Inflammatory macrophage treated with lipopolysaccharide for 4 hours (primary cell): Measurements from ENCODE around the gene SPECC1L.
A peak's percentile ranks its signal among the peaks of the same experiment; 100 is the strongest.
"Not testable (repeated sequence)": the region's sequence is repeated elsewhere in the genome, so short reads cannot be mapped to it uniquely, and the experiment has no call there.

ENCODE experiments used
- DNase-seq: peaks from one replicate; pipeline ENCODE4 v3.0.0-alpha.2; 2020

SPECC1L gene

DNA sequence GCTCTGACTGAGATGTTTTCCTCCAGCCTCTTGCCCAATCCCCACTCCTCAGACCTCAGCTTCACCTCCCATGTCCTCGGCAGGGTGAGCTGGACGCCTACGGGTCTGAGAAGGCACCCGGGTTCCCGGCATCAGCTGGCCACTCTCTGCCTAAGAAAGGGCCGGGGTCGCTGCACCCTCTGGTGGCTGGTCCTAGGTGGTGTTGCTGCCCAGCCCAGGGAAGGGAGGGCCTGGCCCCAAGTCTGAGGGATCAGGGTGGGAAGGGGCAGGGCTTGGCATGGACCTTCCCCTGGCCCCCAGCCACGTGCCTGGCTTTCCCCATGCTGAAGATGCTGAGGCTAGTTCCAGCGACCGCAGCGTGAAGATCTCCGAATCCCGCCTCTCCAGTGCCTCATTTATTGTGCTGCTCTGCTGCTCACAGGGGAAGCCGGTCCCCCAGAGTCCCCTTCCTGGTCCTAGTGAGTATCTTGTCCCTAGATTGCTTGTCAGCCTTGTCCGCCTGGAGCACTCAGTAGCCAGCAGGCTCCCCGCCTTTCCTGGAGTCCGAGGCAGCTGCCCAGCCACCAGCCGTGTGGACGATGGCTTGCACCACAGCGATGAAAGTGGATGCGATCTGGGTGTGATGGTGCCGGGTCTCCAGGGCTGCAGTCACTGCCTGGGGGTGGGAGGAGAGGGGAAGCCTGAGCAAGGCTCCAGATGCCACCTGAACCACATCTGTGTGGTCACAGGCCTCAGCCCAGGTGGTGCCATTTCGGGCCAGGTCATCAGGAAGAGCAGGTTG lies 22.9 kb upstream of the SPECC1L start:
- peak; percentile 80 for DNase-seq

DNA sequence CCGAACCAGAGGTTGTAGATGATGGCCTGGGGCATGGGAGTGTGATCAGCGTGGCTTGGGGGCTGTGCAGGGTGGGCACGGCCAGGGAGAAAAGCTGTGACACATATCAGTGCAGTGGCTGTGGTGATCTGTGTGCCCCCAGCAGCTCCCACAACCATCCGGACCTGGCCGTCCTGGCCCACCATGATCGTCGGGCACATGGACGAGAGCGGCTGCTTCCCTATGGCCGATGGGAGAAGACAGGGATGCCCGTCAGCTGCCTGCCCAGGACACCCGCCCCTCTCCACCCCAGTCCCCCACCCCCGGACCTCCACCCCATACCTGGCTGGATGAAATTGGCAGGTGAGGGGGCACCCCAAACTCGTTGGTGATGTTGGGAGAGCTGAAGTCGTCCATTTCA lies 22.0 kb upstream of the SPECC1L start:
- not testable (repeated sequence) for DNase-seq

GRCh38 chr22:24249413-24249812 lies 21.2 kb upstream of the SPECC1L start:
- DNase-seq, result not testable (repeated sequence)

- not testable (repeated sequence) for DNase-seq
Measured at GRCh38 chr22:24251286-24251685, 19.3 kb upstream of the SPECC1L start.

DNA sequence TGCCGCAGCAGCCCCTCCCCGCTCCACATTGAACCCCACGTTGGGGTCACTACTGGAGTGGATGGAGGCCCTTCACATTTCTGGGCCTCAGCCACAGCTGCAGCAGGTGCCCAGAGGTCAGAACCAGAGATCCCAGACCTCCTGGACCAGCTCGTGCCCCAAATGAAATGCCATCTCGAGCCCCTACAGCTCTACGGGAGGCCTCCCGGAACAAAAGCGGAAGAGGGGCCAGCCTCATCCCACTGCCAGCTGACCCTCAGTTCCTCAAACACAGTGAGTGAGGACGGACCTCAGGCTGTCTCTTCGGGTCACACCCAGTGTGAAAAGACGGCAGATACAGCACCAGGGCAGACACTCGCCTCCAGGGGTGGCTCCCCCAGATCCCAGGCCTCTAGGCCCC lies 17.5 kb upstream of the SPECC1L start:
- DNase-seq, result not testable (repeated sequence)

DNA sequence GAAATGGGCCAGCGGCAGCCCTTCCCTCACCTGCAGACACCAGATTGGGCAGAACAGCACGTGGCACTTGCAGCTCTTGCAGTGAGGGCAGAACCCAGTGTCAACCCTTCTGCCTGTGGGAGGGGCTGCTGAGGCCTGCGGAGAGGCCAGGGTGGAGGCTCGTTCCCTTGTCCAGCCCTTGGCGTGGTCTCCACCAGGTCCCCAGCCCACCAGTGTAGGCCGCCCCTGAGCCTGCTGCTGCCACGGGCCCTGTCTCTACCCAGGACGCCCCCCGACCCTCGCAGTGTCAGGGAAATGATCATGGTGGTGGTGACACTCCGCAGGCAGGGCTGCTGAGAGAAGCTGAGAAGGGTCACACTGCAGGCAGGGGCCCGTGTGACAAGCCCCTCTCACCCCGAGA lies 14.5 kb upstream of the SPECC1L start:
- DNase-seq, result not testable (repeated sequence)

DNA sequence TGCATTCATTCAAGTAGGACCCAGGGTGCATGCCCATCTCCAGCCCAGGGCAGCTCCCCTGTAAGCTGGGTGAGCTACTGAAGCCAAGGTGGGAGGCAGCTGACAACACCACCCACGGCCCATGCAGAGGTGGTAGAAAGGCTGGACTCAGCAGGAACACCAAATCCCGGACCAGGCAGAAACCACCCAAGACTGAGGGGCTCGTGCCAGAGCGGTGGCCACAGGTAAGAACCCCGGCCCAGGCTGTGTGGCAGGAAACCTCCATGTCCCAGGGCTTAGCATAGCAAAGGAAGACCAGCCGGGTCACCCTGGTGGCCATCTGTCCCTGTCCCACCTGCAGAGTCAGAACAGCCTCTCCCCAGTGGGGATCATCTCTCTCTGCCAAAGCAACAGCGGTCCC lies 13.9 kb upstream of the SPECC1L start:
- not testable (repeated sequence) for DNase-seq

- peak; percentile 76 for DNase-seq
Measured at GRCh38 chr22:24259459-24259858, 11.2 kb upstream of the SPECC1L start.

- not testable (repeated sequence) for DNase-seq
Measured at GRCh38 chr22:24262185-24262749, 8.4 kb upstream of the SPECC1L start.

GRCh38 chr22:24263479-24263878 lies 7.2 kb upstream of the SPECC1L start:
- DNase-seq, result not testable (repeated sequence)

- not testable (repeated sequence) for DNase-seq
Measured at GRCh38 chr22:24264329-24264896, 6.2 kb upstream of the SPECC1L start.

DNA sequence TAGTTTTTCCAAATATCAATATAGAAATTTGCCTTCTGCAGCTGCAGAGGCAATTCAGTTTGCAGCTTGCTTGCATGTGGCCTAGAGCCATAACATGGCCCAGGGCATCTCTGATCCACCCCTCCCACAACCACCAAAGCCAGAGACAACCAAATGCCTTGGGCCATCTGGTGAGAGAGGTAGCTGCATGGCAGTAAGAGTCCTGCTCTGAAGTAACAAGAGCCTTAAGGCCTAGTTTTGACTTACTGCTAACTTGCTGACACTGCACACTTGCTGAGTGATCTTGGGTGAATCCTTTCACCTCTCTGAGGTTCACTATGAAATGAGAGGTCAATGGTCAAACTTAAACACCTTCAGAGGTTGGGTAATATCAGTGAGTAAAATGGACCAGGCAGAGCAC lies 4.9 kb upstream of the SPECC1L start:
- DNase-seq, result no peak

- not testable (repeated sequence) for DNase-seq
Measured at GRCh38 chr22:24266495-24266894, 4.1 kb upstream of the SPECC1L start.

GRCh38 chr22:24271386-24271854 lies 789 bp downstream of the SPECC1L start:
- DNase-seq, result peak; percentile 28

DNA sequence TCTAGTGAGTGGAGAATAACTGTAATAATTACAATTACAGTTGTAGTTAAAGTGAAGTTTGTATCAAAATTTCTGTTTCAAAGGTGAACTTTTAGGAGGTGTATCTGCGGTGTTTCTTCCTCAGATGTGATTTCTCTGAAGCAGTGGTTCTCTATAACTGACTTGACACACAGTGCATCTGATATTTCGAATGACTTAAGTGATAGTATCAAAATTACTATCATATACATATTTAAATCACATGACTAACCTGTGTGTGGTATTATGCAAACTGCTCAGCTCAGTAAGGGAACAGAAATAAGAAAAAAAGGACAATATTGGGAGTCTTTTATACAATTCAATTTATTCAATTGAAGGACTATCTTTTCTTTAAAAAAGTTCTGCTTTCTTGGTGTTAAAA lies 2.4 kb downstream of the SPECC1L start:
- DNase-seq, result not testable (repeated sequence)

DNA sequence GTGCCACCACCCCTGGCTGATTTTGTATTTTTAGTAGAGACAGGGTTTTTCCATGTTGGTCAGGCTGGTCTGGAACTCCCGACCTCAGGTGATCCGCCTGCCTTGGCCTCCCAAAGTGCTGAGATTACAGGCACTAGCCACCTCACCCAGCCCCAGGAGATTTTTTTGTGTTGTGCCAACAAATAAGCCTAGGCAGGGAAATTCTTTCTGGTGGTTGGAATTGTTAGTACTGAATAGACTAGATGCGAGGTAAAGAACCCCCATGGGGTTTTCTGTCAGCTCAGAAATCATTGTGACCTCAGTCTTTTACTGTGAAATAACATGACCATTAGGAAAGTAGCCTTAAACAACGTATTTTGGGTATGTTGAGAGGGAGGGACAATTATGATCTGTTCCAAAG lies 3.3 kb downstream of the SPECC1L start:
- not testable (repeated sequence) for DNase-seq

- DNase-seq, result not testable (repeated sequence)
Measured at GRCh38 chr22:24274696-24275405, 4.2 kb downstream of the SPECC1L start.

- DNase-seq, result not testable (repeated sequence)
Measured at GRCh38 chr22:24280363-24280762, 9.7 kb downstream of the SPECC1L start.

- no peak for DNase-seq
Measured at GRCh38 chr22:24282401-24282800, 11.8 kb downstream of the SPECC1L start.

DNA sequence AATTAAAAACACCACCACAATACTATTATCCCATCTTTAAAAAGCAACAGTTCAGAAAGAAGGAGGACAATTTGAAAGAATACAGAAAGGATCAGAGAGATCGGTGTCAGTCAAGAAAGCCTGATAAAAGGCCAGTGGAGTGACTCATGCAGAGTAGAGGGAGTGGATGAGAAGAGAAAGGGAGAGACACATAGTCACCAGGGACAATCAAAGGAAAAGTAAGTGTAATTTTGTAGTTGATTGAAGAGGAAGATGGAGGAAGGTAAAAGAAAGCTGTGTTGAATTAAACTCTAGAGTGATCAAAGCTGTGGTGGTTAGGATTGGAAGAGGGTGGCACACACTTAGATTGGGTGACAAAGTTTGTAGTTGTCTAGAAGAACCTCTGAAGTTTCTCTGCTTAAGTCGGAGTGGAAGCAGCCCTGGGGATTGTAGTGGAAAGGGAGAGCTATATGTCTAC lies 14.1 kb downstream of the SPECC1L start:
- DNase-seq, result no peak

DNA sequence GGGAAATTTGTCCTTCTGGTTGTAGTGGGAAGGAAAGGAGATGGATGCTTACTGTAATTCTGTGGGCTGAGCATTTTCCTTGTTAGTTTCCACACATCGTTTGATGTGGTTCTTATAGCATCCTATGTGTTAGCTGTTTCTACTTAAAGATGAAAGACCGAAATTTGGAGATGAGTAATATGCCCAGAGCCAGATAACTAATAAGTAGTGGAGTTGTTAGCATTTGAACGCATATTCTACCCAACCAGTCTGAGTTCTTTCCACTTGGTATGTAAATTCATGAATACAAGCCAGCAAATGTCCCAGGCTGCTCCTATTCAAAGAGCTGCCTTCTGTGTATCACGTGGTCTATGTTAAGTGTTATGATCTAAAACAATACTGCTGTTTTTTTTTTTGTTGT lies 14.6 kb downstream of the SPECC1L start:
- no peak for DNase-seq

DNA sequence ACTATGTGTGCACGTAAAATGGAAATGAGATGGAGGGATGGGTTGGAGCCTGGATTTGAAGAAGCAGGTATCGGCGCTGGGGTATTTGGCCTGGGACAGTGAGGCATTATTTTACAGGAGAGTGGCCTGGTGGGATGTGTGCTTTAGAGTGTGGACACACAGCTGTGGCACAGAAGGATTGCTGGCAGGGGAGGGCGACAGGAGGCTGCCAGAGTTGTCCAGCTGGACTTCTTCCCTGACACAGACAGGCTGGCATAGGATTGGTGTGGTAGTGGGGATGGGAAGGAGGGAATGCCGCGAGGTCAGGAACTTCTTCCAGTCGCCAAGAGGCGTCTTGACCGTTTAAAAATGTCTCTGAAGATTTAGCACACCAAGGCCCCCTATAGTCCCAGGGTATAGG lies 16.6 kb downstream of the SPECC1L start:
- DNase-seq, result not testable (repeated sequence)

GRCh38 chr22:24287801-24288200 lies 17.2 kb downstream of the SPECC1L start:
- DNase-seq, result not testable (repeated sequence)
